HG03378 (cell line): ENCODE measurements around the gene THOP1.

Experiments
- ATAC-seq: cut with Tn5 transposase; IDR thresholded peaks from one replicate; pipeline ENCODE4 v1.9.1; 2021; ENCODE audit warnings: mild to moderate bottlenecking, moderate library complexity; ENCODE audit not compliant: unreplicated experiment

THOP1 gene

DNA sequence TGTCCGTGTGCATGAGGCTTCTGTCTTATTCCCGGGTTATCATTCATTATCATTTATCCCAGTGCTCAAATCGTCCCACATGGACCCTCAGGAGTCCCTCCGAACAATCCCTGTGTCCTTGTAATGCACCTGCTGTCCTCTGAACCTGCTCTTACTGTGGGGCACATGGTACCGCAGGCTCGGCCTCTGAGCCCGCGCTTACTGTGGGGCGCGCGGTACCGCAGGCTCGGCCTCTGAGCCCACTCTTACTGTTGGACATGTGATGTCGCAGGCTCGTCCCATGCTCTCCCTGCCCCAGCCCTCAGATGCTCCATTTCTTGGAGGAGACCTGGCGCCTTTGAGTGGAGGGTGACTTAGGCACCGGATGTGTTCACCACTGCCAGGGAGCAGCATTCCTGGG, 17.5 kb downstream of the THOP1 start:
- ATAC-seq: no peak

DNA sequence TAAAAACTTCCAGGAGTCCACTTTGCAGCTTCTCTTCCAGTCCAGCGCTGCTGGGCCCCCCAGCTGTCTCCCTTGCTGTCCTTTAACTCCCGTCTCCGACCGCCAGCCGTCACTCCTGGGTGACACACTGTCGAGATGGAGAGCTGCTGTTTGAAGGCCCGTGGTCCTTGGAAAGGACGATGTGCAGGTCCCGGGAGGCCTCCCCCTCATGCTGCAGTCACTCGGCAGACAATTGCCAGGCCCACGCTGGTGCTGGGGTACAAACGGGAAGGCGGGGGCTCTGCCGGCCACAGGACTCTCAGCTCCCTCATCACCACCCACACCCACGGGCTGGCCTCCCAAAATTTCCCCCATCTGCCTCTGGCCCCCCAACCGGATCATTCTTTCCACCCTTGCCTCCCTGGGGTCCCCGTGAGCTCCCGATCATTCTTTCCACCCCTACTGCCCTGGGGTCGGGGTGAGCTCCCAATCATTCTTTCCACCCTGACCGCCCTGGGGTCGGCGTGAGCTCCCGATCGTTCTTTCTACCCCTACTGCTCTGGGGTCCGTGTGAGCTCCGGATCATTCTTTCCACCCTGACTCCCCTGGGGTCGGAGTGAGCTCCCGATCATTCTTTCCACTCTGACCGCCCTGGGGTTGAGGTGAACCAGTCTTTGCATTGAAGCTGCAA, 18.3 kb downstream of the THOP1 start:
- ATAC-seq: no peak

DNA sequence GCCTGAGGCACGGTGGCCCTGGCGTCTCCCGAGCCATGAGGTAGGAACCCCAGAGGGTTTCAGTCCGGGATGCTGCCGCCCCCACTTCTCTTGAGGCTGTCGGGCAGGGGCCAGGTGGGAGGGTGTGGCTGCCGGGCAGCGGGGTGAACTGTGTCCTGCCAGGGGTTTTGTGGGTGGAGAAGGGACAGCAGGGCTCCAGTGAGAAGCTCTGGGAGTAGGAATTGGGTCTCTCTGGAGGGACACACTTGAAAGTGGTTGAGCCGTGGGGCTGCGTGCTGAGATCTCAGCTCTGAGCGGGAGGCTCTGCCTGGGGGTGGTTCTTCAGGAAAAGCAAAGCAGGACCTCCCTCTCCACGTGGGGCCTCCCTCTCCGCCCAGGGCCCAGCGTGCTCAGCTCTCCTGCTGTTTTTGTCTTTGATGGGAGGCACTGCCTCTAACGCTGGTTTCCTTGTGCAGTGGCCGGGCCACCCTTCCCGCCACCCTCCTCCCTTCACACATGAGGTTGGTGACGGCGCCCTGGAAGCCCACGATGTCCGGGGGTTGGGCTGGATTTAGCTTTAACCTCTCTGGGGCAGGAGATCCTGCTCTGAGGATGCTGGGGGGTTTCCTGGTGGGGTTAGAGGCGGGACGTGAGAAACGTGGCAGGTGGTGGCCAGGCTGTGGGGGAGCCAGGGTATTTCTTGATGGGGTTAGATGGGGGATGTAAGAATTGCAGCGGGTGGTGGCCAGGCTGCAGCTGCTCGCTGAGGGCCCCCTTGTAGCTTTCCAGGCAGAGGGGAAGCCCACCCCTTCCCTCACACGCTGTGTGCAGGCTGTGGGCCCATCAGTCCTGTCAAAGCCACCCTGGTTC, 19.1 kb downstream of the THOP1 start:
- ATAC-seq: no peak

DNA sequence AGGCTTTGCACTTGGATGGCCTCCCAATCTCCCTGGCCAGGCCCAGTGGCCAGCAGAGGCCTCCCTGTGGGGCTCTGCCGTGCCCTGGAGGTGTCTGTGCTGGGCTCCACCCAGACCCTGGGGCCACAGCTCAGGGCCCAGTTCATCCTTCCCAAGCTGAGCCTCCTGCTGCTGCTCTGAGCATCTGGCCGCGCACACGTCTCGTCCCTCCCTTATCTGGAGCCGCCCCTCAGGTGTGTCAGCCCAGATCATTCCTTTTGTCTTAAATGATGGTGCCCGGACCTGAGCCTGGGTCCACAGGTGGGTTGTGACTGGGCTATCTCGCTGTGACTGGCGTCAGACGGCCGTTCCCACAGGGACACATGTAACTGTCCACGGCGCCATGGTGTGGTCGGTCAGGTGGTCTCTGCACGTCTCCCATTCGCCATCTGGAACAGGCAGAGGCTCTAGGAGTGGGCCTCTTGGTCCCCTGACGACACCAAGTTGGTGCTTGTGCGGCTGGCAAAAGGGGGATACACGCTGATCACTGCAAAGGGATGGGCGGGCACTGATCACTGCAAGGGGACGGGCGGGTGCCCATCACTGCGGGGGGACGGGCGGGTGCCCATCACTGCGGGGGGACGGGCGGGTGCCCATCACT, 20.1 kb downstream of the THOP1 start:
- ATAC-seq: no peak

DNA sequence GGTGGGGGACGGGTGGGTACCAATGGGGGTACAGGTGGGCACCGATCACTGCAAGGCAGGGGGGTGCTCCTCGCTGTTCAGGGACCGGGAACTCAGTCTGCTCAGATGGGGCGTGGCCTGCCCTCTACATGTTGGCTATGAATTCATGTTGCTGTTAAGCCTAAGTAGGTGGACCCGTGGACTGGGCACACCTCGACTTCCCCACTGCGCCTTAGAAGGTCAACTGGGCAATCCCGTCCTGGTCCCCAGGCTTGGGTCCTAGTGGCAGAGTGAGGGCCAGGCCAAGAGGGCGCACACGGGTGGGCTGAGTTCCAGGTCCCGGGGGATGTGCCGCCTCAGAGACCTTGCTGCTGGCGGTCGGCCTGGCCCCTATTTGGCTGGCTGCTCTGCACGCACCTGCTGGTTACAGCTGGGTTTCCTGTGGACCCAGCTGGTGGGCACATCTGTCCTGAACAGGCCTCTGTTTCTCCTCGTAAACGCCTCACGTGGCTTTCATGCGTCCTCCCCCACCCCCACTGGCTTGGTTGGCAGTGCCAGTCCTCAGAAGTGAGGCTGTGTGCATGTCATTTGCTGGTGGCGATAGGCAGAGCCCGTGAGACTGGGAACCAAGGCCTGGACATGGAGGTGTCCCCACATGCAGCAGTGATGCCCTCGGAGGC, 20.8 kb downstream of the THOP1 start:
- no peak for ATAC-seq

DNA sequence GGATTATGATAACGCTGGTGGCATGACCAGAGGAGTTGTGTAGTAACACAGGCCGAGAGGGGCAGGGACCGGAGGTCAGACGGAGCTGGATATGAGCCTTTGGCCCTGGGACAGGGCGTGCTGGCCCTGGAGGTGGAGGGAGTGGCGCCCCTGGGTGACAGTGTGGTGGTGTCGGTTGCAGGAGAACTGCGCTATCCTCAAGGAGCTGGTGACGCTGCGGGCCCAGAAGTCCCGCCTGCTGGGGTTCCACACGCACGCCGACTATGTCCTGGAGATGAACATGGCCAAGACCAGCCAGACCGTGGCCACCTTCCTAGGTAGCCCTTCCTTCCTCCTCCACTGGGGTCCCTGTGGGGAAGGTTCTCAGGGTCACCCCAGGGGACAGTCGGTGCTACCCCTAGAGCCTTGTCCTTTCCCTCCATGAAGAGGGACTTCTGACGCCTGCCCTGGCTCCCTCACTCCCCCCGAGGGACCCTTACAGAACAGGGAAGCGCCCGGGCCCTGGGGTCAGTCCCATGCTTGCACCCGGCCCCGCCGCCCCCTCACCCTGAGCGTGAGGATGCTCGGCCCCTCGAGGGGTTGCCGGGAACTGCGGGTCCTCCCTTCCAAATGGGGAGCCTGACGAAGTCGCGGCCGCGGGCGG, 21.6 kb downstream of the THOP1 start:
- ATAC-seq: no peak

DNA sequence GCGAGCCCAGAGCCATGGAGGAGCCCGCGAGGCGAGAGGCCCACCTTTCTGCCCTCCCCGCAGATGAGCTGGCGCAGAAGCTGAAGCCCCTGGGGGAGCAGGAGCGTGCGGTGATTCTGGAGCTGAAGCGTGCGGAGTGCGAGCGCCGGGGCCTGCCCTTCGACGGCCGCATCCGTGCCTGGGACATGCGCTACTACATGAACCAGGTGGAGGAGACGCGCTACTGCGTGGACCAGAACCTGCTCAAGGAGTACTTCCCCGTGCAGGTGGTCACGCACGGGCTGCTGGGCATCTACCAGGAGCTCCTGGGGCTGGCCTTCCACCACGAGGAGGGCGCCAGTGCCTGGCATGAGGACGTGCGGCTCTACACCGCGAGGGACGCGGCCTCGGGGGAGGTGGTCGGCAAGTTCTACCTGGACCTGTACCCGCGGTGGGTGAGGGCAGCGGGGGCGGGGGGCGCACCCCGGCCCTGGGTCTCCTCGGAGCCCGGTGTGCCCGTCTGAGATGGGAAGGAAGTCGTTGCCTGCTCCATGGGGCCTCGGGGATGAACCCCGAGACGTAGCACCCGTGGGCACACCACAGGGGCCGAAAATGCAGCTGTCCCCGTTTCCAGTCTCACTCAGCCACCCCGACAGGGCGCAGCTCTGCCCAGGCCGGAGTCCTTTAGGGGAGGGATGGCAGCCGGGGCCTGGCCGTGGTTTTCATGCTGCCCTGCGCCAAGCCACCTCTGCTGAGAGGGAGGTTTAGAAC, 22.3 kb downstream of the THOP1 start:
- ATAC-seq: no peak

DNA sequence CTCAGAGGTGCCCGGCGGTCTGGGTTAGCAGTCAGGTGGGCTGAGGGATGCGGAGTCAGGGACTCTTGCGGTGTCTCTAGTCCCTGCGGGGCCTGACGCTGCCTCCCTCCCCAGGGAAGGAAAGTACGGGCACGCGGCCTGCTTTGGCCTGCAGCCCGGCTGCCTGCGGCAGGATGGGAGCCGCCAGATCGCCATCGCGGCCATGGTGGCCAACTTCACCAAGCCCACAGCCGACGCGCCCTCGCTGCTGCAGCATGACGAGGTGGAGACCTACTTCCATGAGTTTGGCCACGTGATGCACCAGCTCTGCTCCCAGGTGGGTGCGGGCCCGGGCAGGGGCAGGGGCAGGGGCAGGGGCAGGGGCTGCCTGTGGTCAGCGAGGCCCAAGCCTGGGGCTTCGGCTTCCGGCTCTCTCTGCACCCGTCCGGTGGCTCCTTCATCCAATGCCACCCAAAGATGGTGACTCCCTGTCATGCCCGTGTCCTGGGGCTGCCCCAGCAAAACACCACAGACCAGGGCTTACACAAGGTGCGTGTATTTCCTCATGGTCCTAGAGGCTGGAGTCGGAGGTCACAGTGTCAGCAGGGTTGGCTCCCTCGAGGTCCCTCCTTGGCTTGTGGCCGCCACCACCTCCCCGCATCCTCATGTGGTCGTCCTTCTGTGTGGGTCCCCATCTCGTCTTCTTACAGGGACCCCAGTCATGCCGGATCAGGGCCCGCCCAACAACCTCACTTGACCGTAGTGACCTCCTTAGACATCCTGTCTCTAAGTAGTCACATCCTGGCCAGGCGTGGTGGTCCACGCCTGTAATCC, 23.0 kb downstream of the THOP1 start:
- no peak for ATAC-seq

DNA sequence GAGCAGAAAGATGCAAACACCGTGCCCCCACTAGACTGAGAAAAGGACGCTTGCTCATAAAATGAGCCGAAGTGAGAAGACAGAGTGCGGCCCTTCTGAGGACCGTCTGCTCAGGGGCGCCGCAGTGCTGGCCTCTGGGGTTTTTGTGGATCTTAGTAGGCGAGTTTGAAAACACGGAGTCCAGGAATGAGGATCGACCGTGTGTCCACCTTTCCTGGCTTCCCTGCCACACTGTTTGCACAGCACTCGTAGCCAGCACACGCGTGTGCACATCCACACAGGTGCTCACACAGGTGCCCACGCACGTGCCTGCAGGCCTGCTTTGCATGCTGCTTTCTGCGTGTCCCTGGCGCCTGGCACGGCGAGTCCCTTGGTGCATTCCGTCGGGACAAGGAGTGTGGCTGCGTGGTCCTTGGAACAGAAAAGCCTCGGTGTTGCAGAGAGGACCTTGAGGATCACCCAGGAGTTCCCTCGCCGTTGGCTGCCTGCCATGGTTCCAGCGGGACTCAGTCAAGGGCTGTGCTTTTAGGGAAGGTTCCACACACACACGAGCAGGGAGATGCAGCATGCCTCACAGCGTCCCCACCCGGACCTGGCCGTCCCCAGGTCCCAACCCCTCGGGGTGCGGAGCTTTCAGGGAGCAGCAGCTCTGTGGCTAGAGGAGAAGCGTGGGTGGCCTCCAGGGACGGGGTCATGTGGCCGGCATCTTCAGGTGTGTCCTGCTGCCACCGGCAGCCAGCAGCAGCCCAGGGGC, 24.3 kb downstream of the THOP1 start:
- no peak for ATAC-seq

DNA sequence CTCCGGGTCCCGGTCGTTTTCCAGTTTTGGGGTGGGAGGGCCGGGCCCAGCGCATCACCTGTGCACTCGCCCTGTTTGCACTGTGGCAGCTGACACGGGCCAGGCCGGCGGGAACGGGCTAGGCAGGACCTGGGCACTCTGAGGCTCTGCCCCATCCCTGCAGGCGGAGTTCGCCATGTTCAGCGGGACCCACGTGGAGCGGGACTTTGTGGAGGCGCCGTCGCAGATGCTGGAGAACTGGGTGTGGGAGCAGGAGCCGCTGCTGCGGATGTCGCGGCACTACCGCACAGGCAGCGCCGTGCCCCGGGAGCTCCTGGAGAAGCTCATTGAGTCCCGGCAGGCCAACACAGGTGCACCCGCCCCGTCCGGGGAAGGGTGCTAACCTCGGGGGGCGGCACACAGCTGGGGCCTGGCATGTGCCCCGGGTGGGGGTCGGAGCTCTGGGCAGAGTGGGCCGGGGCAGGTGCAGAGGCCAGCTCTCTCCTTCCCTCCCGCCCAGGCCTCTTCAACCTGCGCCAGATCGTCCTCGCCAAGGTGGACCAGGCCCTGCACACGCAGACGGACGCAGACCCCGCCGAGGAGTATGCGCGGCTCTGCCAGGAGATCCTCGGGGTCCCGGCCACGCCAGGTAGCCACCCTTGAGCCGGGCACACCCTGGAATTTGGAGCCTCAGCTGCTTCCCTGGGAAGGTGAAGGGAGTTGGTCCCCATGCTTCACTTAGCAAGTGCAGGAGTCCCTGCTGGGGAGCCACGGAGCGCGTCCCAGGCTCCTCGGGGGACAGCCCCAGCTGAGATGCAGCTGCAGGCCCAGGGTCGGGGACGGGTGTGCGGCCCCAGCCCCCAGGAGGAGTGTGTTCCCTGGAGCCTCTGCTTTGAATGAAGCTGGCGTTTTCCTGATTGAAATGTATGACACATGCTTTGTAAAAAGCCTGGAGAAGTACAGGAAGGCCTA, 25.1 kb downstream of the THOP1 start:
- no peak for ATAC-seq

DNA sequence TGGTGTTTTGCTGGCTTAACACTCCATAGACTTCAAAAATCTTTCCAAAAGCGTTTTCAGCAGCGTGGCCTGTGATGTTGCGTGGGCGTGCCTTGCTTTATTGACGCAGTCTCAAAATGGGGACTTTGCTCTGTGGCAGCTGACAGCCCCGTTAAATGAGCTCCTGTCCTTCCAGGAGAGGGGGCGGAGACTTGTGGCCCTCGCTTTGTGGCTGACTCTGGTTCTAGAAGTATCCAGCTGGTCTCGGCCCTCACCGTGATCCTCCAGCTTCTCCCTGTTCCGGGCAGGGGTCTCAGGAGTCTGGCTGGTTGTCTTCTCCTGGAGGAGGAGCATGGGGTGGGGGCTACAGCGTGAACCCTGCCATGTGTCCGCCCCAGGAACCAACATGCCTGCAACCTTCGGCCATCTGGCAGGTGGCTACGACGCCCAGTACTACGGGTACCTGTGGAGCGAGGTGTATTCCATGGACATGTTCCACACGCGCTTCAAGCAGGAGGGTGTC, 26.0 kb downstream of the THOP1 start:
- no peak for ATAC-seq

DNA sequence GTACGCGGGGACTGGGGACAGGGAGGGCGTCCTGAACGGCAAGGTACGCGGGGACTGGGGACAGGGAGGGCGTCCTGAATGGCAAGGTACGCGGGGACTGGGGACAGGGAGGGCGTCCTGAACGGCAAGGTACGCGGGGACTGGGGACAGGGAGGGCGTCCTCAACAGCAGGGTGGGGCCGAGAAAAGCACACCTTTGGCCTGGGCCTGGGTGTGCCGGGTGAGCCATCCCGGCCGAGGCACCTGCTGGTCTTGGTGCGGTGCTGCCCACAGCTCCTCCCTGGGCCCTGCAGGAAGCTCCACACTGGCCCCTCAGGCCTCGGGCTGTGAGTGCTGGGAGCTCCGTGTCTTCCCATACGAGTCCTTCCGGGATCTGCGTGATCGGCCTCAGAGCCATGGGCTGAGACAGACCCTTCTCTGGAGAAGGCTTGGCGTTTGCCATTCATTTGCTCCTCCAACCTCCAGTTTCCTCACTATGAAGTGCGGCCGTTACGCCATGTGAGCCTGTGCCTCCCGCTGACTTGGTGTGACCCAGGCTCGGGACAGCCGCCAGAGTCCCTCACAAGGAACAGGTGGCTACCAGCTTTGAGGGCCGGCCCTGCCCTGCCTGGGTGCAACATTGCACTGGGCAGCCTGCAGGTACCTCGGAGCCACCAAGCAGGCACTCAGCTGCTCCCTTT, 26.6 kb downstream of the THOP1 start:
- no peak for ATAC-seq

DNA sequence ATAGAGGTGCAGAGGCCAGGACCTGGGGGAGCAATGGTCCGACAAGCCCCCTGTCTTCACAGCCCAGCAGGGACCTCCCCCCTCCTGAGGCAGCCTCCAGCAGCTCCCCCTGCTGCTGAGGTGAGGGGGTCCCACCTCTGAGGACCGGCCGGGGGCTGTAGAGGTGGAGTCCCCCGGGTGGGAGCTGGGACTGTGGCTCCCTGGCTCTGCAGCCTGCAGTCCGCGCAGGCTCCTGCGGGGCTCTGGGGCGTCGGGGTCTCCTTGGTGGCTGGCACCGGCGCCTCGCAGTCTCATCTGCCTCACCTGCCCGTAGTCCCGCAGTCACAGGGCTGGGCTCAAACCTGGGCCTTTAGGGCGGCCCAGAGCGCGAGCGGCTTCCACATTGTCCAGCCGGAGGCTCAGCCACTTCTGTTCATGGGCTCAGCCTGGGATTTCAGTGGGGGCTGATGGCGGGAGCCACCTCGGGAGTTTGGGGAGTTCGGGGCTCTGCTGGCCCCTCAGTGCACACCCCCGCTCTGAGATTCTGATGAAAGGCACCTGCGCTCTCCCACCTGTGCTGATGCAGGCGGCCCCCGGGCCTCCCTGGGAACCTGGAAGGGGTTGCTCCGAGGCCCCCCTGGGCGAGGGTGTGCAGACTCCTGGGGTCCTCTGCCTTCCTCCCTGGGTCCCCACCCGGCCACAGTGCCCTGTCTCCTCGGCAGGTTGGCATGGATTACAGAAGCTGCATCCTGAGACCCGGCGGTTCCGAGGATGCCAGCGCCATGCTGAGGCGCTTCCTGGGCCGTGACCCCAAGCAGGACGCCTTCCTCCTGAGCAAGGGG, 27.3 kb downstream of the THOP1 start:
- no peak for ATAC-seq

DNA sequence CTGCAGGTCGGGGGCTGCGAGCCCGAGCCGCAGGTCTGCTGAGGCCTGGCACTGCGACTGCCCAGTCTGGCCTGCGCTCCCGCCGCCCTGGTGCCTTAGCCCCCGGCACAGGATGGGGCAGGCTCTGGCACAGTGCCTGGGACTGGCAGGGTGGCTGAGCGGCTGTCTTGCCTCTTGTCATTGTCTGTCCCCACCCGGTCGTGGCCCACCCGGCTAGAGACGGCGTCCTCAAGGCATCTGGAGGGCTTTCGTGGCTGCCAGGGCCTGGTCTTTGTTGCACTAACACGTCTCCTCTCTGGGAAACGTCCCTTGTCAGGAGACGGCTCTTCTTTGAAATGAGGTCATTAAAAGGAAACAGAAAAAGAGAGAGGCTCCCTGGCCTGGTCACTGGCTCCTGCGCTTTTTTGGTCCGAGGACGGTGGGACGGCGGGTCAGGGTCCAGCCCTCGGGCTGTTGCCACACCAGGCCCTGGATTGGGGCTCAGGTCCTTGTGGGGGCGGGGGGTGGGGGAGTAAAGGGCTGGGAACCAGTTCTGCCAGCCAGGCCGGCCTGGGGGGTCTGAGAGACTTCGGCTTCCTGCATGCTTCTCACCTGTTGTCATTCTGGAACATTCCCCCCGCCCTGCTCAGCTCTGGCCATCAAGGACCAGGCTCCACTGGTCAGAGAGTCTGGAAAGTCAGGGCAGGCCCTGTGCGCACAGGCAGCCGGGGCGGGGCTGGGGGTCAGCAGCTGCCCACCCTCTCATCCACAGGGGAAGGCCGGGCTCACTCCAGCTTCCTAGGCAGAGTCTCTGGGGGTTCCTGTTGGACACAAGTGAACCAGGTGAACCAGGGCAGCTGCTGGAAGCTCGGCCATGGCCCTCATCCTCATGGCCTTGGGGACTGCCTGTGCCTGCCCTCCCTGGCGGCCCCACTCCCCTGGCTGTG, 28.2 kb downstream of the THOP1 start:
- ATAC-seq: no peak

DNA sequence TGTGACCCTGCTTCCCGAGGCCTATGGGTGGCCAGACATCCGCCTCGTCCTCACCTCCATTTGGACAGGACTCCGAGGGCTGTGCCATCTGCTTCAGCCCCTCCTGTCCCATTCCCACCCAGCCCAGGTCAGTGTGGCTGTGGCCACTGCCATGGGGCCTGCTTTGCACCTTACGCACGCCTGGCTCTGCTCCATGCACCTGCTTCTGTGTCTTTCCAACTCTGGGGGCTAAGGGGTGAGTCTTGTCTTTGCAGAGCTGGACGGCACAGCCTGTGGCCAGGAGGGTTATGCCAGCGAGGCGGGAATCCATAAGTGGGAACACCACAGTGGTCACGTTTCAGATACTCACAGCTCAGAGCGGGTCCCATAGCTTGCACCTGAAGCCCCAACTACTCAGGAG, 29.1 kb downstream of the THOP1 start:
- no peak for ATAC-seq
